GM18520 (cell line): ENCODE measurements around the gene FOXP2.
"Not testable (repeated sequence)": the region's sequence is repeated elsewhere in the genome, so short reads cannot be mapped to it uniquely, and the experiment has no call there.

Experiments
- ATAC-seq: cut with Tn5 transposase; IDR thresholded peaks from one replicate; pipeline ENCODE4 v1.9.1; 2021; ENCODE audit not compliant: unreplicated experiment

FOXP2 gene

GRCh38 chr7:114414156-114415063 lies at the start of gene FOXP2:
Gene FOXP2, plus strand, starts transcription at chr7:114414815. Its CDS starts 11,697 bp downstream, at chr7:114426512.
- ATAC-seq, result no peak

GRCh38 chr7:114365791-114366190 lies 48.8 kb upstream of the FOXP2 start:
- no peak for ATAC-seq

GRCh38 chr7:114368492-114368891 lies 46.1 kb upstream of the FOXP2 start:
- ATAC-seq, result no peak

GRCh38 chr7:114369294-114369693 lies 45.3 kb upstream of the FOXP2 start:
- no peak for ATAC-seq

- no peak for ATAC-seq
Observed at GRCh38 chr7:114372619-114373018, 42.0 kb upstream of the FOXP2 start.

- ATAC-seq, result no peak
Observed at GRCh38 chr7:114375907-114376306, 38.7 kb upstream of the FOXP2 start.

GRCh38 chr7:114383946-114384345 lies 30.7 kb upstream of the FOXP2 start:
- ATAC-seq, result not testable (repeated sequence)

- ATAC-seq, result not testable (repeated sequence)
Observed at GRCh38 chr7:114384346-114384745, 30.3 kb upstream of the FOXP2 start.

- no peak for ATAC-seq
Observed at GRCh38 chr7:114388021-114388420, 26.6 kb upstream of the FOXP2 start.

- no peak for ATAC-seq
Observed at GRCh38 chr7:114392686-114393085, 21.9 kb upstream of the FOXP2 start.

GRCh38 chr7:114402876-114403635 lies 11.6 kb upstream of the FOXP2 start:
- no peak for ATAC-seq

GRCh38 chr7:114405427-114405826 lies 9.2 kb upstream of the FOXP2 start:
- ATAC-seq, result peak; percentile 53

GRCh38 chr7:114409750-114410149 lies 4.9 kb upstream of the FOXP2 start:
- no peak for ATAC-seq

GRCh38 chr7:114412548-114412947 lies 2.1 kb upstream of the FOXP2 start:
- no peak for ATAC-seq

GRCh38 chr7:114413761-114414155 lies 857 bp upstream of the FOXP2 start:
- ATAC-seq, result no peak

GRCh38 chr7:114415064-114415989 lies 712 bp downstream of the FOXP2 start:
- no peak for ATAC-seq

GRCh38 chr7:114416129-114416990 lies 1.7 kb downstream of the FOXP2 start:
- ATAC-seq, result no peak

- ATAC-seq, result no peak
Observed at GRCh38 chr7:114417290-114417689, 2.7 kb downstream of the FOXP2 start.

GRCh38 chr7:114418117-114418516 lies 3.5 kb downstream of the FOXP2 start:
- no peak for ATAC-seq
